Measurements from ENCODE around the gene SPATA31D4.
"Not testable (repeated sequence)": the region's sequence is repeated elsewhere in the genome, so short reads cannot be mapped to it uniquely, and the experiment has no call there.

The SPATA31D4 gene

DNA sequence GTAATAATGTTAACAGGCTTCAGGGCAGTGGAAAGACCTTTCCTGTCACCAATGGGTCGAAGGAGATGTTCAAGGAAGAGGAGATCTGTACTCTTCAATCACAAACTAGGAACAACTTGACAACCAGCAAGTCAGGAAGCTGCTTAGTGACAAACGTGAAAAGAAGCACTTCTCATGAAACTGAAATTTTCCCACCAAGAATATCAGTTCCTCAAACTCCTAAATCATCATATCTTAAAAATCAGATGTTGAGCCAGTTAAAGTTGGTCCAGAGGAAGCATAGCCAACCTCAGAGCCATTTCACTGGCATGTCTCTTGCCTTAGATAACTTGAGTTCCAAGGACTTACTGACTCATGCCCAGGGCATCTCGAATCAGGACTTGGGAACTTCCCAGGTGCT is 9.7 kb upstream of the SPATA31D4 start:
- not testable (repeated sequence) for H2BK12ac ChIP-seq (ENCODE audit: low read length)
- no CpG with 5 or more reads among the region's 3 CpGs for WGBS (ENCODE audit: extremely low coverage, insufficient coverage, insufficient read length)

DNA sequence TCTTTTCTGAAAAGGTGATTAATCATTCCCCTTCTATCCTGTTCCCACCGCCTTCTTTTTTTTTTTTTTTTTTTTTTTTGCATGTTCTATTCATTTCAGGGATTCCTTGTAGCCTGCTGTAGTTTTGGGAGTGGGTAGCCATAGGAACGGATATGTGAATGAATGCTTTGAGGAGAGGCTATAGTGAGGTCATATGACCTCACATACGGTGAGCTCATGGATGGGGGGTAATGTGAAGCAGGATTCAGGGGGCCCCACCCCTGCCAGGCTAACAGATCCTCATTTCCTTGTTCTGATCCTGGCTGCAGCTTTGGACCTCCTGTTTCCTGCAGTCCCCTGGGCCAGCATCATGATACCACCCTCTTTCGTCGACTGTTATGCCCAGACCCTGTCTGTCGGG is 1.9 kb downstream of the SPATA31D4 start:
- not testable (repeated sequence) for H3K14ac ChIP-seq (ENCODE audit: low read length)

More for the DNA sequence above, 9.7 kb upstream of the SPATA31D4 start:
- H3K79me2 ChIP-seq (ENCODE audit: control insufficient read depth, insufficient read depth, low read length, poor library complexity); H3K4me2 ChIP-seq (ENCODE audit: low read length); H3K36me3 ChIP-seq (ENCODE audit: control insufficient read depth in 1 of 2, insufficient read depth in 2 of 2, low read length in 2 of 2); H3K4me3 ChIP-seq (ENCODE audit: low read depth, low read length); H3K79me1 ChIP-seq (ENCODE audit: low read length); H4K8ac ChIP-seq (ENCODE audit: low read depth, low read length); H3K23ac ChIP-seq (ENCODE audit: low read length); H2BK120ac ChIP-seq (ENCODE audit: insufficient read depth, low read length, poor library complexity); DNase-seq; H3K9me3 ChIP-seq (ENCODE audit: insufficient read depth, low read depth, low read length); H4K91ac ChIP-seq (ENCODE audit: low read depth, low read length); H2AK5ac ChIP-seq (ENCODE audit: low read length); H3K27ac ChIP-seq (ENCODE audit: low read depth, low read length); H4K12ac ChIP-seq (ENCODE audit: low read depth, low read length); H2BK5ac ChIP-seq (ENCODE audit: low read depth, low read length, poor library complexity); H3K27me3 ChIP-seq (ENCODE audit: insufficient read depth, low read length); H3K9ac ChIP-seq (ENCODE audit: low read length); H3K4ac ChIP-seq (ENCODE audit: low read depth, low read length); H3K18ac ChIP-seq (ENCODE audit: low read length); H3K14ac ChIP-seq (ENCODE audit: low read length); H3K4me1 ChIP-seq (ENCODE audit: control insufficient read depth in 1 of 2, insufficient read depth in 2 of 2, low read length in 2 of 2); H2AFZ ChIP-seq (ENCODE audit: insufficient read depth, low read length, poor library complexity): not testable (repeated sequence)

DNA sequence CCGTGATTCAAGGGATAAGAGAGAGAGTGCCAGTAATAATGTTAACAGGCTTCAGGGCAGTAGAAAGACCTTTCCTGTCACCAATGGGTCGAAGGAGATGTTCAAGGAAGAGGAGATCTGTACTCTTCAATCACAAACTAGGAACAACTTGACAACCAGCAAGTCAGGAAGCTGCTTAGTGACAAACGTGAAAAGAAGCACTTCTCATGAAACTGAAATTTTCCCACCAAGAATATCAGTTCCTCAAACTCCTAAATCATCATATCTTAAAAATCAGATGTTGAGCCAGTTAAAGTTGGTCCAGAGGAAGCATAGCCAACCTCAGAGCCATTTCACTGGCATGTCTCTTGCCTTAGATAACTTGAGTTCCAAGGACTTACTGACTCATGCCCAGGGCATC is 5.3 kb downstream of the SPATA31D4 start:
- H3K4me2 ChIP-seq (ENCODE audit: low read length); H2BK5ac ChIP-seq (ENCODE audit: low read depth, low read length, poor library complexity); DNase-seq; H2BK120ac ChIP-seq (ENCODE audit: insufficient read depth, low read length, poor library complexity); H3K79me1 ChIP-seq (ENCODE audit: low read length); H3K27ac ChIP-seq (ENCODE audit: low read depth, low read length); H4K12ac ChIP-seq (ENCODE audit: low read depth, low read length); H2BK12ac ChIP-seq (ENCODE audit: low read length); H3K23ac ChIP-seq (ENCODE audit: low read length); H3K27me3 ChIP-seq (ENCODE audit: insufficient read depth, low read length); H4K91ac ChIP-seq (ENCODE audit: low read depth, low read length); H3K79me2 ChIP-seq (ENCODE audit: control insufficient read depth, insufficient read depth, low read length, poor library complexity); H3K4me3 ChIP-seq (ENCODE audit: low read depth, low read length); H3K4me1 ChIP-seq (ENCODE audit: control insufficient read depth in 1 of 2, insufficient read depth in 2 of 2, low read length in 2 of 2); H3K4ac ChIP-seq (ENCODE audit: low read depth, low read length); H2AK5ac ChIP-seq (ENCODE audit: low read length); H3K36me3 ChIP-seq (ENCODE audit: control insufficient read depth in 1 of 2, insufficient read depth in 2 of 2, low read length in 2 of 2); H4K8ac ChIP-seq (ENCODE audit: low read depth, low read length); H3K14ac ChIP-seq (ENCODE audit: low read length); H3K18ac ChIP-seq (ENCODE audit: low read length); H2AFZ ChIP-seq (ENCODE audit: insufficient read depth, low read length, poor library complexity); H3K9ac ChIP-seq (ENCODE audit: low read length); H3K9me3 ChIP-seq (ENCODE audit: insufficient read depth, low read depth, low read length): not testable (repeated sequence)
- no CpG with 5 or more reads among the region's 3 CpGs for WGBS (ENCODE audit: extremely low coverage, insufficient coverage, insufficient read length)

More for the DNA sequence above, 1.9 kb downstream of the SPATA31D4 start:
- no CpG with 5 or more reads among the region's 6 CpGs for WGBS (ENCODE audit: extremely low coverage, insufficient coverage, insufficient read length)
- not testable (repeated sequence) for H3K4me1 ChIP-seq (ENCODE audit: control insufficient read depth in 1 of 2, insufficient read depth in 2 of 2, low read length in 2 of 2); H3K4me3 ChIP-seq (ENCODE audit: low read depth, low read length); H3K4me2 ChIP-seq (ENCODE audit: low read length); H2BK120ac ChIP-seq (ENCODE audit: insufficient read depth, low read length, poor library complexity); H3K4ac ChIP-seq (ENCODE audit: low read depth, low read length); H2AFZ ChIP-seq (ENCODE audit: insufficient read depth, low read length, poor library complexity); H3K27me3 ChIP-seq (ENCODE audit: insufficient read depth, low read length); H2AK5ac ChIP-seq (ENCODE audit: low read length); H4K8ac ChIP-seq (ENCODE audit: low read depth, low read length); H2BK5ac ChIP-seq (ENCODE audit: low read depth, low read length, poor library complexity); H3K23ac ChIP-seq (ENCODE audit: low read length); H3K9ac ChIP-seq (ENCODE audit: low read length); H3K18ac ChIP-seq (ENCODE audit: low read length); DNase-seq; H2BK12ac ChIP-seq (ENCODE audit: low read length); H3K27ac ChIP-seq (ENCODE audit: low read depth, low read length); H3K9me3 ChIP-seq (ENCODE audit: insufficient read depth, low read depth, low read length); H3K79me2 ChIP-seq (ENCODE audit: control insufficient read depth, insufficient read depth, low read length, poor library complexity); H4K12ac ChIP-seq (ENCODE audit: low read depth, low read length); H4K91ac ChIP-seq (ENCODE audit: low read depth, low read length); H3K79me1 ChIP-seq (ENCODE audit: low read length); H3K36me3 ChIP-seq (ENCODE audit: control insufficient read depth in 1 of 2, insufficient read depth in 2 of 2, low read length in 2 of 2)

DNA sequence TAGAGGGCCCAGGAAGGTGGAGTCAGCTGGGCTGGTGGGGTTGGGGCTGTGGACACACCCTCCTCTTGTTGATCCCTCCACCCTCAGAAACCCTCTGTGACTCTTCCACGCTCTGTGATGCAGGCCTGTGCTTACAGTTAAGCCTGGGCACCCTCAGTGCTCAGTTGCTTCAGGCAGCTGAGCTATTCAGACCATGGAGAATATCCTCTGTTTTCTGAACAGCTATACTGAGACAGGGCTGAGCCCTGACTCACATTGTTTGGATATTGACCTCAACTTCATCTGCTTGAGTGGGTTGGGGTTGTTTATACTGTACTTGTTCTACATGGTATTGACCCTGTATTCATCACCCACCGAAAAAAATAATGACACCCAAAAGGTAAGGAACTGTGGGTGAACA is 15.2 kb downstream of the SPATA31D4 start, which contains the start of gene SPATA31D3:
SPATA31D3 (plus strand) TSS at position 108 of the 400 bp plus-strand sequence; CDS start at position 194, 86 bp downstream.
- H3K4me2 ChIP-seq (ENCODE audit: low read length); H3K4me1 ChIP-seq (ENCODE audit: control insufficient read depth in 1 of 2, insufficient read depth in 2 of 2, low read length in 2 of 2); H3K14ac ChIP-seq (ENCODE audit: low read length); H2BK5ac ChIP-seq (ENCODE audit: low read depth, low read length, poor library complexity); H3K27ac ChIP-seq (ENCODE audit: low read depth, low read length); H2AK5ac ChIP-seq (ENCODE audit: low read length); H3K23ac ChIP-seq (ENCODE audit: low read length); H3K27me3 ChIP-seq (ENCODE audit: insufficient read depth, low read length); H4K91ac ChIP-seq (ENCODE audit: low read depth, low read length); H3K18ac ChIP-seq (ENCODE audit: low read length); DNase-seq; H4K12ac ChIP-seq (ENCODE audit: low read depth, low read length); H3K9me3 ChIP-seq (ENCODE audit: insufficient read depth, low read depth, low read length); H3K79me2 ChIP-seq (ENCODE audit: control insufficient read depth, insufficient read depth, low read length, poor library complexity); H3K36me3 ChIP-seq (ENCODE audit: control insufficient read depth in 1 of 2, insufficient read depth in 2 of 2, low read length in 2 of 2); H2BK12ac ChIP-seq (ENCODE audit: low read length); H3K79me1 ChIP-seq (ENCODE audit: low read length); H3K4ac ChIP-seq (ENCODE audit: low read depth, low read length); H4K8ac ChIP-seq (ENCODE audit: low read depth, low read length); H2AFZ ChIP-seq (ENCODE audit: insufficient read depth, low read length, poor library complexity); H3K9ac ChIP-seq (ENCODE audit: low read length); H3K4me3 ChIP-seq (ENCODE audit: low read depth, low read length); H2BK120ac ChIP-seq (ENCODE audit: insufficient read depth, low read length, poor library complexity): not testable (repeated sequence)
- no CpG with 5 or more reads among the region's 2 CpGs for WGBS (ENCODE audit: extremely low coverage, insufficient coverage, insufficient read length)
